ENCODE measurements around the gene SLX9. TPM values are rescaled to one million over a fixed set of nuclear protein-coding genes. Genes with fewer than 3 reads are reported as not detected.

The SLX9 gene
- total RNA-seq, 1 donor from 2014 or later: 33.1 TPM

DNA sequence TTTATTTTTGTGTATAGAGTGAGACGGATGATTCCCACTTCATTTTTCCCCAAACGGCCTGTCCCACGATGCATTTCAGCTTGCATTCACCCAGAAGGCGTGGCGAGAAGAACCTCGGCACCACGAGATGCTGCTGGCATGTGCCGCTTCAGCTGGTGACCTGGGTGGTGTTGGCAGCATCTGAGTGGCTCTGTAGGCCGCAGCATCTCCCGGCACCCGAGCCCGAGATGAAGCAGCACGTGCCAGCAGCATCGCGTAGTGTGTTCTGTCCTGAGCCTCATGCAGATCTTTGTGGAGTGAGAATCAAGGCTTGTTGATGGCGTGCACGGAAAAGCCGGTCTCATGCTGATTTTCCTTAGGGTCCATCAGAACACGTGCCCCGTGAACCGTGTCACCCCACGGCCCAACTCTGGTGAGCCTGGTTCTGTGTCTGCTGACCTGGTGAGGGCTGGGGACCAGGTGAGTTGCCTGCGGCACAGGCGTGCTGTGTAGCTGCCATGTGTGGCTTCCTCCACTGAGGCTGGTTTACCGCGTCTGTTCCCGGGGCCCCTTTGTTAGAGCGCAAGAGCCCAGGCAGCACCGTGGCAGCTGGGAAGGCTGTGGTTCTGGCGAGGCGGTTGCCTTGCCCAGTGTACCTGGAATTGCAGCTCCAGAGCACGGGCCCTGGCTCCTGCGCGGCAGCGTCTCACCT lies 16.7 kb downstream of the SLX9 start:
- Mint-ChIP-seq H3K27me3 (no peaks in the 10 kb centered on the region), H3K4me3 (ENCODE audit: low read depth) (no peak overlapping the region), H3K4me1 (ENCODE audit: low read depth) (no peaks in the 10 kb centered on the region), H3K27ac (no peak overlapping the region), H3K9me3 (ENCODE audit: low read depth) (no peaks in the 10 kb centered on the region), H3K36me3 (ENCODE audit: insufficient read depth) (peaks cover 3% of the 10 kb centered on the region)
- TF ChIP-seq, protein P1, sequence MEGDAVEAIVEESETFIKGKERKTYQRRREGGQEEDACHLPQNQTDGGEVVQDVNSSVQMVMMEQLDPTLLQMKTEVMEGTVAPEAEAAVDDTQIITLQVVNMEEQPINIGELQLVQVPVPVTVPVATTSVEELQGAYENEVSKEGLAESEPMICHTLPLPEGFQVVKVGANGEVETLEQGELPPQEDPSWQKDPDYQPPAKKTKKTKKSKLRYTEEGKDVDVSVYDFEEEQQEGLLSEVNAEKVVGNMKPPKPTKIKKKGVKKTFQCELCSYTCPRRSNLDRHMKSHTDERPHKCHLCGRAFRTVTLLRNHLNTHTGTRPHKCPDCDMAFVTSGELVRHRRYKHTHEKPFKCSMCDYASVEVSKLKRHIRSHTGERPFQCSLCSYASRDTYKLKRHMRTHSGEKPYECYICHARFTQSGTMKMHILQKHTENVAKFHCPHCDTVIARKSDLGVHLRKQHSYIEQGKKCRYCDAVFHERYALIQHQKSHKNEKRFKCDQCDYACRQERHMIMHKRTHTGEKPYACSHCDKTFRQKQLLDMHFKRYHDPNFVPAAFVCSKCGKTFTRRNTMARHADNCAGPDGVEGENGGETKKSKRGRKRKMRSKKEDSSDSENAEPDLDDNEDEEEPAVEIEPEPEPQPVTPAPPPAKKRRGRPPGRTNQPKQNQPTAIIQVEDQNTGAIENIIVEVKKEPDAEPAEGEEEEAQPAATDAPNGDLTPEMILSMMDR (IDR thresholded peaks at IDR 0.05; ENCODE audit: unreplicated experiment): no peak
- DNase-seq (ENCODE audit: low spot score, unreplicated experiment): no peak

DNA sequence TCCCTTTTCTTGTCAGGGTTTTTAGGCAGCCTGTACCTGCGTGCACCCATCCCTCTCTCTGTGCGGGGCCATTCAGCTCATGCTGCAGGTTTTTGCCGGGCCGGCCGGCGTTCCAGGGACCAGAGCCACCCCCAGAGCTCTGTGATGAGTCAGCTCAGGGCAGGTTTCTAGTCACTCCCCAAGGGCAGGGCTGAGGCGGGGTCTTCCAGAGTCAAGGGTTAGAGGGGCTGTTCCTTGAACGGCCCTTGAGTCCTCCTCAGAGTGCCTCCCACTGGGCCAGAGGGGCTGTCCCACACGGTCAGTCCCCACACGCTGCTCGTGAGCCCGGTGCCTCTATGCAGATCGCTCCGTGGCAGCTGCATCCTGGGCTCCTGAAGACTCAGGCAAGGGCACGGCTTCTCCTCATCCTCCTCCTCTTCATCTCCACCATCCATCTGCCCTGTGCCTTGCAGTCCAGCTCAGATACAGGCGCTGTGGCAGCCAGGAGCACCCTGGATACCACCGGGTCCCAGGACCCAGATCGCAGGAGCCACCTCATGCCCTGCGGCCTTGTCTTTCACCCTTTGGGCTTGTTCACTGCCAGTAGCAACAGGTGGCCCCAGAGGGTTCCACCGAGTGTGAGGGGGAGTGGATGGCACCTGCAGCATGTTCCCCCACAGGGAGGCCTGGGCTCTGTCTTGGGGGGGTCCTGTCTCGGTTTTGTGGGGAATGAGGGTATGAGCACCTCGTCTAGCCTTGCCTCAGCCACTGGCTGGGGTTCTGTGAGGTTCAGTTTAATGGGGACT lies 17.4 kb downstream of the SLX9 start:
- Mint-ChIP-seq H3K4me3 (ENCODE audit: low read depth) (no peak overlapping the region), H3K27me3 (no peaks in the 10 kb centered on the region), H3K27ac (peak overlapping the region; percentile 52), H3K9me3 (ENCODE audit: low read depth) (no peaks in the 10 kb centered on the region), H3K36me3 (ENCODE audit: insufficient read depth) (peaks cover 6% of the 10 kb centered on the region), H3K4me1 (ENCODE audit: low read depth) (no peaks in the 10 kb centered on the region)
- DNase-seq (ENCODE audit: low spot score, unreplicated experiment): no peak
- TF ChIP-seq, protein P1 (IDR thresholded peaks at IDR 0.05; ENCODE audit: unreplicated experiment): no peak

DNA sequence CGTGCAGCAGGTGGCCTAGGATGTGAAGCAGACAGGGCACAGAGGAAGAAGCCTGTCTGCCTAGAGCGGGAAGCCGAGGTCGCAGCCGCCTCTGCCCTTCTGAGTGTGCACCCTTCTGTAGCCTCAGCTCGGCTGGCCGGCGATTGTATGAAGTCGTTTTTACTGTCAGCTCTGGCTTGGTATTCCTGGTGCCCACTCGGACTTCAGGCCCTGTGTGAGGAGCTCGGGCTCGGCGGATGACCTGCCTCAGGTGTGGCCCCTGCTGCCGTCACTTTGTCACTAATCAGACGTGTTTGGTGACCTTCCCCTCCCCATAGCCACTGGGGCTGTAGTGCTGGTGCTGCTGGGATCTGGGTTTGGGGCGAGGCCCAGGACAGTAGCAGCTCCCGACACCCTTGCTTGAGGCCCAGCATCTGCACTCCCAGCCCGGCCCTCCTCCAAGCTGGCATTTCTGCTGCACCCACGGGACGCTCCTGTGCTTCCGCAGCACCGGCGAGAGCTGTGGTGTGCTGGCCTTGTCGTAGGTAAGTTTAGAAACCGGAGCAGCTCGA lies 18.1 kb downstream of the SLX9 start:
- Mint-ChIP-seq H3K4me1 (ENCODE audit: low read depth) (no peaks in the 10 kb centered on the region), H3K27ac (no peak overlapping the region), H3K4me3 (ENCODE audit: low read depth) (no peak overlapping the region), H3K9me3 (ENCODE audit: low read depth) (no peaks in the 10 kb centered on the region), H3K27me3 (no peaks in the 10 kb centered on the region), H3K36me3 (ENCODE audit: insufficient read depth) (peaks cover 8% of the 10 kb centered on the region)
- TF ChIP-seq, protein P1 (IDR thresholded peaks at IDR 0.05; ENCODE audit: unreplicated experiment): no peak
- DNase-seq (ENCODE audit: low spot score, unreplicated experiment): no peak

DNA sequence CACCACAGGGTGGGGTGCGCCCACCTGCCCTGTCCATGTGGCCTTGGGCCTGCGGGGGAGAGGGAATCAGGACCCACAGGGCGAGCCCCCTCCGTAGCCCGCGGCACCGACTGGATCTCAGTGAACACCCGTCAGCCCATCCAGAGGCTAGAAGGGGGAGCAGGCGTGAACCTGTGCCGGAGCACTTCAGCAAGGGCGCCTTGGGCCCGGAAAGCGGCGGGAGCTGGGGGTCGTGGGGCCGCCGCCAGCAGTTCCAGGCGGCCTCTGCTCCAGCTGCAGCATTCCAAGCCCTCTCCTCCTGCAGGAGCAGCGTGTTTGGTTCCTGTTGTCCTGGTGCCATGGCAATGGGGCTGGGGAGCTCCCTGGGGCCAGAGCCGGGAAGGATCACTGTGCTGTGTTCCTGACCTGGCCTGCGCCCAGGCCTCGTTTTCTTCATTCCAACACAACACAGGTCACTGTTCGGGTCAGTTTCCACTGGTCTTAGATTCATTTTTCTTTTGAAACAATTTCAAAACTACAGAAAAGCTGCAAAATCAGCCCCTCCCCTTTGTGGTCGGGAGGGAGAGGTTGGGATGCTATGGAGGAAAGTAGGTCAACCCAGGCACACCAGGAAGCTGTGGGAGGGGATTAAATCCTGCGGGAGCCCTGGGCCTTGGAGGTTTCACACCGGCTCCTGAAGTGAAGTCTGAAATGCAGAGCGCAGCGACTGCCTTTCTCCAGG lies 18.8 kb downstream of the SLX9 start:
- Mint-ChIP-seq H3K36me3 (ENCODE audit: insufficient read depth) (peaks cover 11% of the 10 kb centered on the region), H3K27me3 (no peaks in the 10 kb centered on the region), H3K4me1 (ENCODE audit: low read depth) (no peaks in the 10 kb centered on the region), H3K9me3 (ENCODE audit: low read depth) (no peaks in the 10 kb centered on the region), H3K27ac (no peak overlapping the region), H3K4me3 (ENCODE audit: low read depth) (no peak overlapping the region)
- no peak for DNase-seq (ENCODE audit: low spot score, unreplicated experiment)
- TF ChIP-seq, protein P1 (IDR thresholded peaks at IDR 0.05; ENCODE audit: unreplicated experiment): no peak
